IPS-NIHi7 (cell line): ENCODE results near the gene ANKH.

Experiments used
- DNase-seq: peaks from one replicate; pipeline ENCODE4 v3.0.0; 2012; ENCODE audit warnings: mixed read lengths; ENCODE audit errors: extremely low spot score

ANKH gene

DNA sequence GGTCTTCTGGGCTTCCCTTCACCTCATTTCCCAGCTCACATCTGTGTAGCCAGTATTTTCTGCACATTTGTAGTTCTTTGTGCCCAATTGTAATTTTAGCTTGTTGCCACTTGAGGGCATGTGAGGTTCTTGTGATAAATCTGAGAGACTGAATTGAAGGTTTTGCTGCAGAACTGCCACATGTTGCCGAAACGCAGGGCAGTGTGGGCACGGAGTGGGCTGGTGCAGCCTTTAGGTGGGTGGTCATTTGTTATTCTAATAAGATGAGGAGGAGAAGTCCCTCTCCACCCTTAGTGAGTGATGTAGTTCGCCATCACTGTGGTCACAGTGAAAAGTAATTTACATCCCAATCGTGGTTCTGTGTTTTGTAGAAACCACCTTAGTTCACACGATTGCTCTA, 185.8 kb downstream of the ANKH start:
- DNase-seq: peak; percentile 70

DNA sequence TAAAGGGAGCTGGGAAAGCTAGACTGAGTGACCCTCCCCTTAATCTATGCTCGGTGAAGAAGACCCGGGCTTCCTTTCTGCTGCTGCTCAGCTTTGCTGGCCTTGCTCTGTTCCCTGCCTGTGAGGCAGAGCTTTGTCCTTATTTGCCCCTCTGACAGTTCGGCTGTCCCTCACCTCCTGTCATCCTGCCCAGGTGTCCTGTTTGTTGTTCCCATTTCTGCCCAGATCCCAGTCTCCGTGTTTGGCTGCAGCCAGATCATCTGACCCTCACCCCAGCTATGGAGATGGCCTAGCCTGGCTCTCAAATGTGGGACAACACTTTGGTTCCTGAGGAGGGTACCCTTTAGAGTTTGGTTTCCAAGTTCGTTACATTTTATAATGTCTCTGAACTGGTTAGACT, 186.8 kb downstream of the ANKH start:
- DNase-seq: no peak

DNA sequence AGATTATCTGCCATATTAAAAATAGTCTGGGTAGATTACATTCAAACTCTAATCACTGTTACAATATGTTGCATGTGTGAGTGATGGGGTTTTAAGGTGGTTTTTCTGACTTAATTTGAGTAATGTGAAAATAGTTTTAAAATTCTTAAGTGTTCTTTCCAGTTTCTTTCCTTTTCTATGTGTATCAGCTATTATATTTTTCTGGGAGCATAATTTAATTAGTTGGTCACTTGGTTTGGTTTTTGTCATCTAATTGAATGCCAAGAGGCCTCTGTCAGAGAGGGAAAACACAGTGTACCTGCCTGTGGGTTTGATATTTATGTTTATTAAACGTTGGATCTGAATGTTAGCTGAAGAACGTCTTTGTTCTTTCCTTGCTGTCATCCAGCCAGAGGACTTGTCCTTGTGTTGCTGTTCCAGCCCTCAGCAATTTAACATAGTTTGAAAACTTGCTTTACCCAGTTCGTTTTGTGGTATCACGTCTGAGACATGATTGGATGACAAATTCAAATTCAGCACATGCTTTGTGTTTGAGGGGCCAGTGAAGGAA, 187.6 kb downstream of the ANKH start:
- DNase-seq: no peak

DNA sequence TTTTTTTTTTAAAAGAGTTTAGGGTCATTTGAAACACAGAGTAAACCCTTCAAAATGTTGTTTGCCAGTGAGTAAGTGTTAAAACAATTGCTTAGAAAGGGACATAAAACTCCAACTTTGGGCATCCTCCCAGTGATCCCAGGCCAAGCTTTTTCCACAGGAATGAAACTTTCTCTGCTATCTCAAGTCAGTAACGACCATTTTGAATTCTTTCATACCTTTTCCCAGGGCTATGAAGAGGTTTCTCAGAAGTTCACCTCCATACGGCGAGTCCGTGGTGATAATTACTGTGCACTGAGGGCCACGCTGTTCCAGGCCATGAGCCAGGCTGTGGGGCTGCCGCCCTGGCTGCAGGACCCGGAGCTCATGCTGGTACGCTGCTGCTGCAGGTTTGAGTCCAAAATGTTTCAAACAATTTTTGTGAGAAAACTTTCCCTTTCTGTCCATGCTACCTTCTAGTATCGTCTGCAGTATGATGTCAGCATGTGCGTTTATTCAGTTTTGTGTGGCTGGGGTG, 190.3 kb downstream of the ANKH start:
- no peak for DNase-seq

DNA sequence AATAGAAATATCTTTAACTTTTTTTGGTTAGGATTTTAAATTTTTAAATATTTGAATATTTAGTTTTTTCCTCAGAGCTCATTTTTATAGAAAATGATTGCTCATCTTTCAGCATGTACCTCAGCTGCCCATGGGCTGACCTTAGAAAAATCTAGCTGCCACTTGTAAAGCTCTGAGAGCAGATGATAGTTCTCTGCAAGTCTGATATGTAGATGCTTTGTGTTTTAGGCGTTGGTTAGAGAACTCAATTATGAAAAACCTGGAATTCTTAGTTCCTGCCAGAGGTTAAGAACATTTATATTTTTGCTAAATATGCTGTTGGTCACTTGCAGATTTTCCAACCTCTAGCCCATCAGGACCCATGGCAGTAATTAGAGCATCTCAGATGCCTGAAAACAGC, 192.0 kb downstream of the ANKH start:
- DNase-seq: no peak

DNA sequence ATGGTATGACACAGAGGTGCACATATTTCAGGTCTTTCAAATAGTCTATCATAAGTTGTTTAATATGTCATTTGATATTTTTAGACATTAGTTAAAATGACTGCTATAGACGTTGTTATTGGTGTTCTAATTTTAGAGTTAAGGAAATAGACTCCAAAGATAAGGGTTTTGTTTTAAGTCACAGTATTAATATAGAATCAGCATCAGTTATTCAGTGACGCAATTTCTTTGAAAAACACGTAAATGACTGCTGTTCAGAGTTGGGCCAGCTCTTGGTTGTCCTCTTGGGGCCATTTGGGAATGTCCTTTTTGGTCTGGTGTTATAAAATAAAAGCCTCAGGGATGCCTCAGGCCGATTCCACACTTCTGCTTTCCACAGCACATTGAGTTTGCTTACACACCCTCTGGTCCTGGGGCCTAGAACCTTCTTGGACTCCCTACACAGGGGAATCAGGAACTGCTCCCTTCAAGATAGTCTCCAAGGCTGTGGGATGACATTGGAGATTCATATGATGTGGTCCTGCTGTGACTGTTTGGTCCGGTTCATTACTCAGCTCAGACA, 192.7 kb downstream of the ANKH start:
- DNase-seq: no peak

DNA sequence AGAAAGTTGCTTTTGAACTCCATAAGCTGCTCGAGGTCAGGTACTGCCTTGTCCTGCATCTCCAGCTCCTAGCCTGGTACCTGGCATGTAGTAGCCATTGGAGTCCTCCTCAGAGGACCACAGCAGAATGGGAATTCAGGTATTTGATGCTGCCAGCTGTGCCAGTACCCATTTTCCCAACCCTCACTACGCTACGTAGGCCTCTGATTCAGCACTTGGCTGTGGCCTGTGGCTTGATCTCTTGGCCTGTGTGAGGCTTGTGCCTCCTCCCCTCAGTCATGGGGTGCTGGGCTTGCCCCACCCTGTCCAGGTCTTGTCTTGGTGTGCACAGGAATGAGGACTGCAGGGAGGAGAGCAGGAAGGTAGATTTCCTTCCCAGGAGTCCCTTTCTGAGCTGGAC, 195.3 kb downstream of the ANKH start:
- no peak for DNase-seq

DNA sequence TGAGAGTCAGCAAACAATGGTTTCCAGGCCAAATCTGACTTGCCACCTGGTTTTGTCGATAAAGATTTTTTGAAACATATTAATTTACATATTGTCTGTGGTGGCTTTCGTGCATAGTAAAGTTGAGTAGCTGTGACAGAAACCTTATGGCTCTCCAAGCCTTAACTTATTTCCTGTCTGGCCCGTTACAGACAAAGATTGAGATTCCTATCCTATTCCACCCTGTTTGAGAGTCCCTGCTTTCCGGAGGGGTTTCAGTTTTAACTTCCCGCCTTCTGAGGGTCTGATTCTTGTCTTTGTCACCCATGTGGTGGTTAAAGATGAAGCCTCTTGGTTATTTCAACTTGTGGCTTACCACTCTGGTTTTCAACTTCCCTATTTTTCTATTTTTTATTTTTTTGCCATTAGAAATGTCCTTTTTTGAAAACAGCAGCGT, 195.7 kb downstream of the ANKH start:
- no peak for DNase-seq

DNA sequence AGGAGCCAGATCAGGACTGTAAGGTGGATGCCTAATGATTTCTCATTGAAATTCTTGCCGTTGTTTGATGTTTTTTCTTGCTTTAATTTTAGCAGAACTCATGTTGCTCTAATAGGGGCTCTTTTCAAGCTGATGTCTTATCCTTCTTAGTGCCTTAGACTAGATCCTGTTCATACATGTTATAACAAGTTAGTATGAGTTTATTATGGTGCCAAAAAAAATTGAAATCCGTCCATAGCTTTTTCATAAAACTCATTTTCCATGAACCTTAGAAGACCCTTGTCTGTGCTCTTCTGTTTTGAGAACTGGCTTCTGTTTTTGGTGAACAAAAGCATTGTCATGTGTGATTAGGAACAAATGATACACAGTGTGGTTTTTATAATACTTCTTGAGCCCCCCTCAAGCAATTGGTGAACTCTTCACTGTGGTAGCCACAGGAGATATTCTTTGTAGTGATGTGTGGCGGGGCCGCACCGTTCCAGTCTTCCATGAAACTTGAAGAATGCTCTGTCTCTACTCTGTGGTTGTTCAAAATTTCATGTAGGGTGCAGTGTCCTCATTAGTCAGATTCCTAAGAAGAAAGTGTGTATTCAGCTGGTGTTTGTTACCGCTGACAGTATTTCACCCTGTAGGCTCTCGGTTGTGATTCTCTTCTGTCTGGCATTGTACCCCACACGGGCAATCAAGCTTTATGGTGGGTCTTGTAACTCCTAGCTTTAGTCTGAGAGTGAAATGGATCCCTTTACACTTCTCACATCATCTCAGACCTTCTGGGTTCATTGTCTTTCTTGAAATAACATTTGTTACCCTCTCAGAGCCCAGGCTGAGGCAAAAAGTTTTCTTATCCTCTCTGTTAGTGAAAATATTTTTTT, 196.4 kb downstream of the ANKH start:
- no peak for DNase-seq

DNA sequence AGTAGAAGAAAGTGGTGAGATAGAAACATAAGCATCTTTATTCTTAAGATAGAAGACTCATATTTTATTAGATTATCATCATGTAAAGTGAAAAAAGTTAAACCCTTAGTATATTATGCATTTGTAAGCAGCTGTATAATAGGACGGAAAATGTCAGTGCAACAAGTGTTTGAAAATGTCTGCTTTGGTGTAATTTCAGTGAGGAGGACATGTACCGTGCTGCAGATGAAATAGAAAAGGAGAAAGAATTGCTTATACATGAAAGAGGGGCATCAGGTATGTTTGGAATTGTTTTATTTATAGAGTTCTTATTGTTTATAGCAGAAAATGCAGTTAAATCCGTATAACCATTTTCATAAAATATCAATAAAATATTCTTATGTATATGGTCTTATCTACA, 198.1 kb downstream of the ANKH start:
- DNase-seq: no peak

DNA sequence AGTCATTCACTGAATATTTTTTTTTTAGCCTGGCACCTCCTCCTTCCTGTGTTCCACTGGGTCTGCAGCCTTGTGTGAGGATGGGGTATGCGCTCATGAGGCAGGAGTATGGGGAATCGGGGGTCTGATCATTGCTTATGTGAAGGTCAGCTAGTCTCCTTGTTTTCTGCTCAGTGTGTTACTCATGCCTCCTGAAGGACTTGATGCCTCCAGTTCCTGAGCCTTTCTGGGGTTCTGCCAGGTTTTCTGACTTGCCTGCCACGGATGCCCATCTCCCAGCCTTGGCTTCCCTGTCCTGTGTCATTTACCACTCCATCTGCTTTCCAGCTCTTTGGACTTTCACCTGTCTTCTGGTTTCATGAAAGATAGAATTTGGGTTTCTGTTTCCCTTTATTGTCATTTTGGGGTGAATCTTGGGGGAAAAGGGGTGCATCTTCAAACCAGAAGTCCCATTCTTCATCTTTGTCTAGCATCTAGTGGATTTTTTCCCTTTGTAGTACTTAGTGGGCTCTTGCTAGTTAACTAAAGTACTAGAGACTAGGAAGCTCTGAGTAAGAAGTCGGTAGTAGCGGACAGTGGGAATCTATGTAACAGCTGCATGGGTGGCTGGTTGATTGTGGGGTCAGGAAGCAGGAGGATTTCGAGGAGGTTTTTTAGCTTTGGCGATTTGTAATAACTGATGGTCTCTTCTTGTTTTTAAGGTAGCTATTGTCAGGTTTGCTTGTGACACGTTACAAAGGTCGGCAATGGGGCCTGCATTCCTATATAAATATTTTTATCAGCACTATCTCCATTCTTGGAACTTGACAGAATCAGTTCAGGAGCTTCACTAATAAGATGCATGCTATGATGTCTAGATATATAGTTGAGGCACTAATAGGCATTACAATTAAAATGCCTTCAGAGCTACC, 198.8 kb downstream of the ANKH start:
- no peak for DNase-seq

DNA sequence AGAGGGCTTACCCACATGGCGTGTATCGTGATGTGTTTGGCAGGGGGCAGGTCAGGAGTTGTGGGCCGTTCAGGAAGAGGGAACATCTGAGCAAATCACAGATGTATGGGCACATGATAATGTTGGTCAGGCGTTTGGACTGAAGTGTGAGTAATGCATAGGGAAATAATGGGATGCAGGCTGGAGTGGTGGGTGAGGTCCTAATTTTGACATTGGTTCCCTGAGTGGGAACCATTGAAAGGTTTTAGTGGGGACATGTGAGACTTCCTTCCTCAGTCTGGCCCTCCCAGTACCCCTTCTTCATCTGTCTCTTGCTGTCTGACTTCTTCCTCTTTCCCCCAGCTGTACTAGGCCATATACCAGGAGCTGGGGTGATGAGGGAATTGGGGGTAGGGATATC, 199.5 kb downstream of the ANKH start:
- no peak for DNase-seq

DNA sequence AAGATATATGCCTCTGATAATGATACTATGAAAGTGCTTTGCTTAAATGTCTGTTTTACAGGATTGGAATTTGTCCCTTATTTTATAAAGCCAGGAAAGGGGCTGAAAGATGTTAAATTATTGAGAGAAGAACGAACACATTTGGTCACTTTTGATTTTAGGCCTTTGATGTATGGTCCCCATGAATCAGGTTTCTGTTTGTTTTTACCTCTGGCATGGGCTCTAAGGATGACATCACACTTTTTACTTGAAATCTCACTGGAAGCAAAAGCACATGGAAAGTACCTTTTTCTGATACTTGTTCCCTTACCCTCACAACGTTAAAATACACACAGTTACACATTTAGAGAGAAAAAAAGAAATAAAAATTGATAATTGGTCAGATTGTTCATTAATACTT, 200.2 kb downstream of the ANKH start:
- DNase-seq: no peak

DNA sequence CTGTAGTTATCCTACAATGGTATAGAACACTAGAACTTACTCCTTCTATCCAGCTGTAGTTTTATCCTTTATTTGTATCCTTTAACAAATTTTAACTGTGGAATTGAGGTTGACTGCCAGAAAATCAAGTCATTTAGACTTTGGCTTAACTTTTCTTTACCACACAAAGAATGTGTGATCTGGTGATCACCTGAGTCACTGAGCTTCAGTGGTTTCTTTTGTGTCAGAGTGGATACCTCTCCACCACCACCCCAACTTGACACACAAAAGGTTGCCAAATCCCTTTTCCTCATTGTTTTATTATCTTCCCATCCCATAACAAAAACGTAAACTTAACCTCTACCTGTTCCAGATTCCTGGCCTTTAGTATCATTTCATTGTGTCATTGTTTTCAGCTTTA, 201.6 kb downstream of the ANKH start:
- no peak for DNase-seq

DNA sequence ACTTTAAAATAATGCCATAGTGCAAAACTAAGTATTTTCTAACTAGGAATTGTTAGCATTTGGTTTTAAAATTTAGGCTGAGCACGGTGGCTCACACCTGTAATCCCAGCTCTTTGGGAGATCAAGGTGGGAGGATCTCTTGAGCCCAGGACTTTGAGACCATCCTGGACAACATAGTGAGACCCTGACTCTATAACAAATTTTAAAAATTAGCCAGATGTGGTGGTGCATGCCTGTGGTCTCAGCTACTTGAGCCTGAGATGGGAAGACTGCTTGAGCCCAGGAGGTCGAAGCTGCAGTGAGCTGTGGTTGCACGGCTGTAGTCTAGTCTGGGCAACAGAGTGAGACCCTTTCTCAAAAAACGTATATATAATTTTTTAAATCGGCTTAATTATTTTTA, 202.2 kb downstream of the ANKH start:
- DNase-seq: no peak

DNA sequence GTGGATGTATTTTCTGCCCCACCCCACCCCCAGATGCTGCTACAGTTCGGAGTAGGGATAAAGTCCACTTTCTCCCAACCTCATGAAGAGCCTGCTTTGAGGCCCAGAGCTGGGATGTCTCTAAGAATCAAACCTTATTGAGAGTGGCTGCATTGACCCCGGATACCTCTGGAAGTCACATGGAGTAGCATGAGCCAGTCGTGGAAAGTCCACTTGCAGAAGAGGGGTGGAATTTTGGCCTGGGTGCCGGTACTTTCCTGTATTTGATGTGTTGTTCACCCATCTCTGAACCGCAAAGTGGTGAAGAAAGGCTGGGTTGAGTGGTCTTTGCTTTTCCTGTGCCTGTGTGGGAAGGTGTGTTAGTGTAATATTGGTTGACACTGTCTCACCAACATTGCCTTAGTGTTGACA, 203.4 kb downstream of the ANKH start:
- DNase-seq: no peak

DNA sequence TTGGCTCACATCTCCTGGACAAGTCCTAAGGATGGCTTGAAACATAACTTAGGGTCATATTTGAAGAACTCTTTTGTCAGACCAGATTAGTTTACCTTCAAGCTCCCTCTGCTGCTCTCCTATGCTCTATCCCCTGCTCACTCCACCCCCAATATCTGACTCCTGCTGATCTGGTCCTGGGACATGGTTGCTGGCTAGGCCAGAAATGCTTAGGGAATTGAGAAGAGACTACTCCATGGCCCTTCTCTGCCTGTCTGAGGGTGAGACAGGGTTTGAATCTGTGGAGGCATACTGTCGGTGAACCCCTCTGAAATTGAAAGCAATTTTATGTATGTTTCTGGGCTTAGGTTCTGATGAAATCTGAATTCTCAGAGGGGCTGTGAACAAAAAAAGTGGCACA, 203.8 kb downstream of the ANKH start:
- DNase-seq: no peak

DNA sequence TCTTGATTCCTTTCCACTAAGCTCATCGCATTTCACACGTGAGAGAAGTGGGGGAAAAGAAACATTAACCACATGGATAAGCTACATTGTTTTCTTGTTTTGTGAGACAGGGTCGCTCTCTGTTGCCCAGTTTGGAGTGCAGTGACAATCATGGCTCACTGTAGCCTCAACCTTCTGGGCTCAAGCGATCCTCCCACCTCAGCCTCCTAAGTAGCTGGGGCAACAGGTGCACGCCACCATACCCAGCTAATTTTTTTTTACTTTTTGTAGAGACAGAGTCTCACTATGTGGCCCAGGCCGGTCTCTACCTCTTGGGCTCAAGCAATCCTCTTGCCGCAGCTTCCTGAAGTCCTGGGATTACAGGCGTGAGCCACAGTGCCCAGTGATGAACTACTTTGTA, 204.3 kb downstream of the ANKH start:
- no peak for DNase-seq

DNA sequence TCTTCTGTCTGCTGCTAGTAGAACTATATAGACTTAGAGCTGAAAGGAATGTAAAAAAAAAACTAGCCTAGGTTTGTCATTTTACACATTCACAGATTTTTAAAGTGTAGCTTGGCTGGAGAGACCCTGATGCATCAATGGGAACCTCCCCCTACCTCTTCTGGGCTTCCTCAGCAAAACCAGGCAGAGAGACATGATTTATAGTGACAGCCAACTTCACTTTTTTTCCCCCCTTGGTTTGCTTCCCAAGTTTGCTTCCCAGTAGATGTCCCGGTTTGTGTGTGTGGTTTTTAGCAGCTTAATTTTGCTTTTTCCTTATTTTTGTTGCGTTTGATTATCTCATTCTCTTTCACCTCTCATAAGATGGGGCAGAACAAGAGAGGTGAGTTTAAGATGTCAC, 205.2 kb downstream of the ANKH start:
- no peak for DNase-seq

DNA sequence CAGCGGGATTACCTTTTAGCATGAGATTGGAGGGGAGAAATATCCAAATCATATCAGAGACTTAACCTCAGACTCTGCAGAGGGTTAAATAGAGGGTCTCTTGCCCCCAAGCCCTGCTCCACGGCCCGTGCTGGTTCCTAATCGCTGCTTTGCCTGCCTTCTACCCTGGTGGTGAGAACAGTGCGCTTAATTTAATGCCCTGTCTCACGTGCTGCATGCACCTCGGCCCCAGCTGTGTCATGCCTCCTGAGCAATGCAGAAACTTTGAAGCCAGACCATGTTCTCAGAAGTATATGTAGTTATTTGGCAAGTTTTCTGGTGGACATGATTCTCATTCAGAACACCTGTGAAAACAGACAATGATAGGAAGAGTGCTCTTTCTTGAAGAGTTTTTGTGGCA, 205.6 kb downstream of the ANKH start:
- no peak for DNase-seq

DNA sequence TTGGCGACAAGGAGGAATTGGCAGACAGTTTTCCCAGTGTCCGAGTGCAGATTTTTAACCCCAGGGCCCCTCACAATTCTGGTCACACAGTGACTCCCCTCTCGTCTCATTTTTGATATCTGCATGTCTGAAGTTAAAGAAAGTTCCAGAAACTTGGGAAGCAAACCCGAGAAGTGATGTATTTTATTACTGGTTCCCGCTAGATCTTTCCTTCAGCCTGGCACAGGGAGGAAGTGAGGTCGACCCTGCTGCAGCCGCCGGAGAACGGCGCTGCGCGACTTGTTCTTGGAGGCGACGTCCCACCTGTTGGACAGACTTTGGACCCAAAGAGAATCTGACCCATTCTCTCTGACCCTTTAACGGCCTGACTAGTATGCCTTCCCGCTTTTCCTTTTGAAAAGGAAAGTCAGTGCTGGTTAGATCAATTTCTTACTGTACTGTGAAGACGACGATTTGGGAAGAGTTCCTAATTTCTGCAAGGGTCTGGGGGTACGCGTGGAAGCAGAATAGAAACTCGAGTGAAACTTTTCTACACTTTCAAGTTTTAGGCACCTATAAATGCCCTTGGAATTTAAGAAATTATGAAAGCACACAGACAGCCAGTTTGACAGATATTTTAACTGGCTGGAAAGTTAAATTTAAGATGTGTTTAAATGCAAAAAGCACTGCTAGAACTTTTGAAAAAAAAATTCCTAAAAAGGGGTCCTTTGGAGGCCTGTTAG, 206.3 kb downstream of the ANKH start:
- peak; percentile 48 for DNase-seq
